HCT116 (cell line): Measurements from ENCODE around the gene DIS3L2. TPM values are rescaled to one million over a fixed set of nuclear protein-coding genes. Genes with fewer than 3 reads are reported as not detected.

Experiments used
- ATAC-seq: fragments of 200-7000 bp; cut with Tn5 transposase; 2 replicates; pipeline ENCODE4 v1.9.1; 2020; ENCODE audit warnings: mild to moderate bottlenecking, moderate library complexity
- BruUV-seq: library from RNA; stranded (reverse); fragments of 400-500 nt; replicated peaks from 2 replicates; lab custom pipeline; 2021; lab: Mats Ljungman, UMichigan
- CTCF ChIA-PET: fragments of 300-600 bp; sonication (Branson Sonifier 250); formaldehyde crosslinking; loops from one replicate; lab custom pipeline; 2021; ENCODE audit warnings: antibody characterized with exemption; lab: Charles Lee
- POLR2A ChIA-PET: fragments of 300-600, 350-600 bp; sonication (Branson Sonifier 250); formaldehyde crosslinking; loops from one replicate; lab custom pipeline; 2021; ENCODE audit warnings: antibody characterized with exemption; lab: Charles Lee
- RAD21 ChIA-PET, 2 experiments: fragments of 300-600 bp; sonication (Branson Sonifier 250); formaldehyde crosslinking; loops; one replicate each; lab custom pipeline; 2023; ENCODE audit warnings: low total read pairs in 2 of 2; ENCODE audit not compliant: uncharacterized antibody in 2 of 2, unreplicated experiment in 2 of 2, low non-redundant PET in 1 of 2; lab: Charles Lee
- DNase-seq: peaks from one replicate; pipeline ENCODE4 v3.0.0-alpha.2; 2010; ENCODE audit warnings: low read depth, low spot score
- H2AFZ ChIP-seq: fragments of 200-600 bp; shearing (Covaris generic), sonication (generic); 2 replicates; pipeline ENCODE4 v1.6.1; 2017; ENCODE audit warnings: low read depth, mixed run types, mixed read lengths, antibody characterized with exemption, low read length; ENCODE audit not compliant: poor library complexity, severe bottlenecking
- H3K27ac ChIP-seq: 2 replicates; pipeline ENCODE4 v1.5.1; 2012; ENCODE audit warnings: low read depth, low read length
- H3K27me3 ChIP-seq: fragments of 200-600 bp; sonication (generic); 2 replicates; pipeline ENCODE4 v1.6.1; 2016; ENCODE audit warnings: mixed run types, low read length, mixed read lengths; ENCODE audit not compliant: insufficient read depth
- H3K36me3 ChIP-seq, 2 experiments: fragments of 200-500 bp in 1 of 2; fragments of 200-600 bp in 1 of 2; sonication (Bioruptor generic) in 1 of 2; sonication (generic) in 1 of 2; 2 replicates each; pipeline versions ENCODE4 v1.5.1 to v1.6.1; 2014 to 2016; ENCODE audit warnings: low read length in 2 of 2, inconsistent platforms in 1 of 2, mixed read lengths in 1 of 2, mixed run types in 1 of 2; ENCODE audit not compliant: insufficient read depth in 2 of 2, control insufficient read depth in 1 of 2
- H3K4me1 ChIP-seq, 2 experiments: fragments of 200-600 bp in 1 of 2; sonication (generic) in 1 of 2; 2 replicates each; pipeline versions ENCODE4 v1.5.1 to v1.6.1; 2012 to 2017; ENCODE audit warnings: low read length in 2 of 2, inconsistent platforms in 1 of 2, mild to moderate bottlenecking in 1 of 2, mixed read lengths in 1 of 2, mixed run types in 1 of 2, moderate library complexity in 1 of 2; ENCODE audit not compliant: insufficient read depth in 2 of 2, control insufficient read depth in 1 of 2
- H3K4me2 ChIP-seq: fragments of 200-600 bp; sonication (generic); 2 replicates; pipeline ENCODE4 v1.6.1; 2017; ENCODE audit warnings: mixed run types, low read length, mixed read lengths
- H3K4me3 ChIP-seq, 2 experiments: fragments of 200-600 bp in 1 of 2; sonication (generic) in 1 of 2; replicated peaks in 1 of 2; 2 replicates each; pipeline ENCODE4 v1.5.1; 2011 to 2016; ENCODE audit warnings: low read length in 2 of 2, control low read depth in 1 of 2, low read depth in 1 of 2, mild to moderate bottlenecking in 1 of 2, mixed read lengths in 1 of 2, mixed run types in 1 of 2
- H3K79me2 ChIP-seq: fragments of 200-600 bp; sonication (generic); 2 replicates; pipeline ENCODE4 v1.6.1; 2017; ENCODE audit warnings: mild to moderate bottlenecking, mixed run types, low read length, moderate library complexity, mixed read lengths; ENCODE audit not compliant: insufficient read depth
- H3K9ac ChIP-seq: fragments of 200-600 bp; sonication (generic); 2 replicates; pipeline ENCODE4 v1.6.1; 2016; ENCODE audit warnings: low read length, mixed read lengths
- H3K9me2 ChIP-seq: fragments of 200-600 bp; sonication (generic), shearing (Covaris generic); 2 replicates; pipeline ENCODE4 v1.6.1; 2017; ENCODE audit warnings: mixed run types, mild to moderate bottlenecking, moderate library complexity; ENCODE audit not compliant: insufficient read depth
- H3K9me3 ChIP-seq, 2 experiments: fragments of 200-500 bp in 1 of 2; fragments of 200-600 bp in 1 of 2; sonication (Bioruptor generic) in 1 of 2; sonication (generic) in 1 of 2; 2 replicates each; pipeline ENCODE4 v1.6.1; 2014 to 2017; ENCODE audit warnings: low read length in 2 of 2, mixed read lengths in 2 of 2, inconsistent platforms in 1 of 2, low read depth in 1 of 2, mild to moderate bottlenecking in 1 of 2, mixed run types in 1 of 2, moderate library complexity in 1 of 2; ENCODE audit not compliant: control insufficient read depth in 1 of 2, insufficient read depth in 1 of 2
- H4K20me1 ChIP-seq: fragments of 200-600 bp; sonication (generic), shearing (Covaris generic); 2 replicates; pipeline ENCODE4 v1.6.1; 2017; ENCODE audit warnings: mixed run types, mild to moderate bottlenecking, moderate library complexity; ENCODE audit not compliant: insufficient read depth
- CBX3 ChIP-seq: IDR thresholded peaks from 2 replicates; pipeline ENCODE4 v1.6.1; 2012; ENCODE audit warnings: low read depth
- EGR1 ChIP-seq: IDR thresholded peaks from 2 replicates; pipeline ENCODE4 v1.6.1; 2012; ENCODE audit warnings: low read depth
- EZH2 ChIP-seq: fragments of 200-600 bp; sonication (generic); IDR thresholded peaks from 2 replicates; pipeline ENCODE4 v1.6.1; 2017; ENCODE audit warnings: antibody characterized with exemption, mixed run types
- EZH2phosphoT487 ChIP-seq: fragments of 200-600 bp; IDR thresholded peaks from 2 replicates; pipeline ENCODE4 v1.6.1; 2018; ENCODE audit warnings: antibody characterized with exemption, borderline replicate concordance
- JUND ChIP-seq: IDR thresholded peaks from 2 replicates; pipeline ENCODE4 v1.6.1; 2012
- POLR2A ChIP-seq: IDR thresholded peaks from 2 replicates; pipeline ENCODE4 v1.7.0; 2011; ENCODE audit warnings: borderline replicate concordance; ENCODE audit not compliant: insufficient read depth, insufficient read length; ENCODE audit errors: extremely low read depth
- POLR2AphosphoS5 ChIP-seq: IDR thresholded peaks from 2 replicates; pipeline ENCODE4 v1.6.1; 2011; ENCODE audit warnings: mild to moderate bottlenecking, low read depth, low read length, moderate library complexity
- SP1 ChIP-seq: IDR thresholded peaks from 2 replicates; pipeline ENCODE4 v1.6.1; 2012; ENCODE audit warnings: low read depth
- SRF ChIP-seq: IDR thresholded peaks from 2 replicates; pipeline ENCODE4 v1.6.1; 2012; ENCODE audit warnings: low read depth
- YY1 ChIP-seq: IDR thresholded peaks from 2 replicates; pipeline ENCODE4 v1.6.1; 2011; ENCODE audit warnings: low read length, low read depth, moderate library complexity, mild to moderate bottlenecking; ENCODE audit not compliant: insufficient replicate concordance; ENCODE audit errors: extremely low read depth
- ZFX ChIP-seq: fragments of 450-650 bp; IDR thresholded peaks from 2 replicates; pipeline ENCODE4 v1.6.1; 2017
- ZNF274 ChIP-seq: fragments of 200-500 bp; sonication (Bioruptor generic); IDR thresholded peaks from 2 replicates; pipeline ENCODE4 v1.6.1; 2014; ENCODE audit warnings: mild to moderate bottlenecking, low read depth, low read length, inconsistent platforms
- intact Hi-C: fragments of 100-400 bp; cut with micrococcal nuclease; formaldehyde crosslinking; loops from 2 replicates; pipeline ENCODE4 v1.10.0; 2022
- total RNA-seq: library from RNA; stranded (reverse); gene quantifications from one replicate; pipeline ENCODE4 v1.2.1, GENCODE V29; 2021; ENCODE audit not compliant: unreplicated experiment
- TF ChIP-seq, protein P1 (sequence below): IDR thresholded peaks from 2 replicates; pipeline ENCODE4 v1.6.1; 2011; ENCODE audit warnings: mild to moderate bottlenecking, low read length, moderate library complexity; ENCODE audit not compliant: insufficient replicate concordance; ENCODE audit errors: extremely low read depth
- TF ChIP-seq, protein P2 (sequence below): IDR thresholded peaks from 2 replicates; pipeline ENCODE4 v1.6.1; 2012

The DIS3L2 gene
- total RNA-seq, 1 experiment from 2014 or later, result 42.5 TPM

DNA sequence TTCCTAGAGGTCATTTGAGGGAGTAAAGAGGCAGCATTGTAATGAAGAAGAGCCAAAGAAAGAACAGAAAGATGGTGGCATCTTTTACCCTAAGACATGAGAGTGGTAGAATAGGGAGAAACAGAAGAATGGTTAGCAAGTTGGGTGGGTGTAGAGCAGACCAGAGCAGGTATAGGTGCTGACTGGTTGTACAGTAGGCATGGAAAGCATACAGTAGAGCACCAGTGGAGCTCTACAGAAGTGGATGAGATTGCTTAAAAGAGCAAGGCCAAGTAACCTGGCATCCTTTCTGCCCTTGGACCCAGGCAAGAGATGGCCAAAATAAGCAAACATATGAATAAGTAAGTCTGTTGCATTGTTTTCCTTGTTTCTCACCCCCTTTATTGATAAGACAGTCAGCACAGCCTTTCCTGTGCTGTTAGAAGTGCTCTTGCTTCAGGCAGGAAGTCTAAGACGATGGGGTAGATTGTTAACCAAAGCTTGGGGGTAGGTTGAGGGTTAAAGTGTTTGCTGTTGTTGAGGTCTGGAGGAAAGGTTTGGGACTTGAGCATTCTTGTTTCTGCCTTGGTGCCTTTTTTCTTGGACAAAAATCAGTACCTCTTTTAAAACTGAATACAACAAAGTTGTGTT lies 76.9 kb downstream of the DIS3L2 start:
- ATAC-seq (no peak), DNase-seq (no peak)
- no peaks in the 10 kb centered on the region for H3K36me3 ChIP-seq
- no peak overlapping the region for H3K9ac ChIP-seq
- intact Hi-C loops, result no loop called here
- ChIA-PET POLR2A (interaction anchor here (0.9 kb wide), 1 partner anchor 12 kb away, joined by 3 read pairs; no protein-coding TSS in a partner anchor), CTCF (no interaction called here), RAD21 (no interaction called here)
- no TSS peak for BruUV-seq
- H3K9me3 ChIP-seq, result no peaks in the 10 kb centered on the region
- no peak overlapping the region for H3K27ac ChIP-seq
- no peaks in the 10 kb centered on the region for H3K27me3 ChIP-seq
- H2AFZ ChIP-seq, result no peak overlapping the region
- 0 out of 2 replicates have a peak, but pooled peaks cover 4% of the 10 kb centered on the region for H3K79me2 ChIP-seq
- no peaks in the 10 kb centered on the region for H3K4me1 ChIP-seq
- H3K4me3 ChIP-seq, result no peak overlapping the region
- no peaks in the 10 kb centered on the region for H4K20me1 ChIP-seq
- no peak overlapping the region for H3K4me2 ChIP-seq
- no peak for TF ChIP-seq EZH2
- no peak for TF ChIP-seq SRF
- TF ChIP-seq ZNF274, result no peak
- no peak for TF ChIP-seq ZFX
- TF ChIP-seq, protein P1, sequence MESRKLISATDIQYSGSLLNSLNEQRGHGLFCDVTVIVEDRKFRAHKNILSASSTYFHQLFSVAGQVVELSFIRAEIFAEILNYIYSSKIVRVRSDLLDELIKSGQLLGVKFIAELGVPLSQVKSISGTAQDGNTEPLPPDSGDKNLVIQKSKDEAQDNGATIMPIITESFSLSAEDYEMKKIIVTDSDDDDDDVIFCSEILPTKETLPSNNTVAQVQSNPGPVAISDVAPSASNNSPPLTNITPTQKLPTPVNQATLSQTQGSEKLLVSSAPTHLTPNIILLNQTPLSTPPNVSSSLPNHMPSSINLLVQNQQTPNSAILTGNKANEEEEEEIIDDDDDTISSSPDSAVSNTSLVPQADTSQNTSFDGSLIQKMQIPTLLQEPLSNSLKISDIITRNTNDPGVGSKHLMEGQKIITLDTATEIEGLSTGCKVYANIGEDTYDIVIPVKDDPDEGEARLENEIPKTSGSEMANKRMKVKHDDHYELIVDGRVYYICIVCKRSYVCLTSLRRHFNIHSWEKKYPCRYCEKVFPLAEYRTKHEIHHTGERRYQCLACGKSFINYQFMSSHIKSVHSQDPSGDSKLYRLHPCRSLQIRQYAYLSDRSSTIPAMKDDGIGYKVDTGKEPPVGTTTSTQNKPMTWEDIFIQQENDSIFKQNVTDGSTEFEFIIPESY, result no peak
- H3K9me2 ChIP-seq, result no peaks in the 10 kb centered on the region

DNA sequence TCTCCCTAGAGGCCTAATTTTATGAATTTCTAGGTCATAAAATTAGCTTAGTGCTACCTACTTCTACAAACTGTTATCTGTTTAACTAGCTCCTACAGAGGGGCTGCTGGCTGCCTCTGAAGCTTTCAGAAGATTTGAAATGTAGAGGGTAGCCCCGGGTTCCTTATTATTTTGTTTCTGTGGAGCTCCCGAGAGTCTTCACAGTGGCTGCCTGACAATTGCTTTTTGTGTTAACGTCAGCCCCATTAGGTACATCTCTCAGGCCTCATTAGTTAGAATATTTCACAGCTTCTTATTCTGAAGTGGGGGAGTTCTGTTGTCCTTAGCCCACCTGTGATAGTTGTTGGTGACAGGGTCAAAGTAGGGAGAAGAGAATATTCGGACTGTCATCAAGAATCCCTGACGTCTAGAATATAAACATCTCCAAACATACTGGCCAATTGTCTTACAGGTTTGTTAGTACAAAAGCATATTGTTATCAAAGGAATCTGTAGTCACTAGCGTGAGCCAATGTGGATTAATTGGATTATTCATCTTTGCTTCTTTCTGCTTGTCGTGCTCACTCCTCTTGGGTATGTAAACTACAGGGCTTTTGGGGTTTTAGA lies 77.5 kb downstream of the DIS3L2 start:
- intact Hi-C loops, result no loop called here
- H2AFZ ChIP-seq, result no peak overlapping the region
- no peak for DNase-seq
- no peaks in the 10 kb centered on the region for H3K9me2 ChIP-seq
- no peaks in the 10 kb centered on the region for H3K4me1 ChIP-seq
- ChIA-PET POLR2A (interaction anchor here (0.9 kb wide), 1 partner anchor 11 kb away, joined by 3 read pairs; no protein-coding TSS in a partner anchor), CTCF (no interaction called here), RAD21 (no interaction called here)
- BruUV-seq, result no TSS peak
- no peak overlapping the region for H3K4me3 ChIP-seq
- H3K27me3 ChIP-seq, result no peaks in the 10 kb centered on the region
- H3K36me3 ChIP-seq, result no peaks in the 10 kb centered on the region
- H3K9ac ChIP-seq, result no peak overlapping the region
- H3K79me2 ChIP-seq, result 0 out of 2 replicates have a peak, but pooled peaks cover 4% of the 10 kb centered on the region
- no peaks in the 10 kb centered on the region for H4K20me1 ChIP-seq
- no peak overlapping the region for H3K4me2 ChIP-seq
- H3K9me3 ChIP-seq, result no peaks in the 10 kb centered on the region
- no peak overlapping the region for H3K27ac ChIP-seq
- ATAC-seq, result no peak
- TF ChIP-seq POLR2AphosphoS5 (no peak), SP1 (no peak), JUND (no peak), CBX3 (no peak), SRF (no peak), EGR1 (no peak), EZH2phosphoT487 (no peak), ZNF274 (no peak), POLR2A (no peak), ZFX (no peak), YY1 (no peak)
- TF ChIP-seq, protein P2, sequence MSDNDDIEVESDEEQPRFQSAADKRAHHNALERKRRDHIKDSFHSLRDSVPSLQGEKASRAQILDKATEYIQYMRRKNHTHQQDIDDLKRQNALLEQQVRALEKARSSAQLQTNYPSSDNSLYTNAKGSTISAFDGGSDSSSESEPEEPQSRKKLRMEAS, result no peak
- TF ChIP-seq, protein P1, result no peak
